NT2/D1 (cell line): ENCODE results near the gene ACSF2.

Source experiments
- SUZ12 ChIP-seq: IDR thresholded peaks from 2 replicates; pipeline ENCODE4 v1.6.1; 2011; ENCODE audit not compliant: insufficient read length, insufficient read depth; ENCODE audit errors: extremely low read depth
- YY1 ChIP-seq: IDR thresholded peaks from 2 replicates; pipeline ENCODE4 v1.6.1; 2011; ENCODE audit not compliant: insufficient read length, insufficient read depth
- ZNF274 ChIP-seq: IDR thresholded peaks from 2 replicates; pipeline ENCODE4 v1.6.1; 2011; ENCODE audit warnings: mild to moderate bottlenecking, low read depth, low read length

DNA sequence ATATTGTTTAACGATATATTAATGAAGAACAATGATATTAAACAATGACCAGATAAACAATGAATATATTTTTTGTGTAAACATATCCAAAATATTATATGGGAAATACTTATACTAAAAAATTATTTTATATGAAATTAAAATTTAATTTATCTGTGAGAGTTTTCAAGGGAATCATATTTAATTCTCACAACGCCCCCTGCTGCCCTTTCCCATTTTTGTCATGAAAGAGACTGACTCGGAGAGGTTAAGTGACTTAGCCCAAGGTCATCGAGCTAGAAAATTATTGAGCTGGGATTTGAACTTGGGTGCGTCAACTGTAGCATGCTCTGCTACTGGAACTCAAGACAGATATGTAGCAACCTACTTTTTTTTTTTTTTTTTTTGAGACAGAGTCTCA, 75.0 kb downstream of the ACSF2 start:
- TF ChIP-seq SUZ12 = no peak
- no peak for TF ChIP-seq ZNF274
- no peak for TF ChIP-seq YY1
